ENCODE data around the gene HDAC1.

HDAC1 gene

DNA sequence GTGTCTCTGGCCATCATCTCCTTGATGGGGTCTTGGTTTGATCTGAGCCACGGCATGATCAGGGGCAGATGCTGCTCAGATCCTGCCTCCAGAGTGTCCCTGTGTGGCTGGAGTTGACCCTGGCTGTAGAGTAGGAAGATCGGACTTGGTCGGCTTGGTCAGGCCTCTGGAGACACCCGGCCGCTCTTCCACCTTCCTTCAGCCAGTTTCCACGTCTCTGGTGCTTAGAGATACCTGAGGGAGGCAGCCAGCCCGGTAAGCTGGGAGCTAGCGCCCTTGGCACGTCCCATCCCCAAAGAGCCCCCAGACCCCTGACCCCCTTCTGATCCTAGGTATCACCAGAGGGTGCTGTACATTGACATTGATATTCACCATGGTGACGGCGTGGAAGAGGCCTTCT, 35.3 kb downstream of the HDAC1 start:
- DNase-seq (ENCODE audit: low read depth in 3 of 3) = no peak

DNA sequence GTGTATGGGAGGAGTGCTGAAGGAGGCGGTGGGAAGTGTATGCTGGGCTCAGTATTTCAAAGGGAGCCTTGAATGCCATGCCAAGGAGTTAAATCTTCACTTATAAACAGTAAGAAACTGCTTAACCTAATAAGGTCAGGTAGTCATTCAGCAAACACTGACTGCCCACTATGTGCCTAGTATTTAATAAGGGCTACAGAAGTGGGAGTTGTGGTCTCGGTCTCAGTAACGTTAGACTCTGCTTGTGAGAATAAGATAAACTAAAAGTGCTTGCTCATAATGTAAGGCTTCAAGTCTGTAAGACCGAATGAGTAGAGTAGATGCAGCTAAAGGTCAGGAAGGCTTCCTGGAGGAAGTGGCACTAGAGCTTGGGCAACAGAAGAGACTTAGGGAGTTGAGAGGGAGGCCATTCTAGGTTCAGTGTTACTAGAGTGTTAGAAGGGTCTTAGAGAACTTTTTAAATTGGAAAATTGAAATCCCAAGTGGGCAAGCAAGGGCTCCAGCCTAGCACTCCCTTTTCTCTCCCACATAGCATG, 38.1 kb downstream of the HDAC1 start:
- no peak for DNase-seq (ENCODE audit: low read depth in 3 of 3)

DNA sequence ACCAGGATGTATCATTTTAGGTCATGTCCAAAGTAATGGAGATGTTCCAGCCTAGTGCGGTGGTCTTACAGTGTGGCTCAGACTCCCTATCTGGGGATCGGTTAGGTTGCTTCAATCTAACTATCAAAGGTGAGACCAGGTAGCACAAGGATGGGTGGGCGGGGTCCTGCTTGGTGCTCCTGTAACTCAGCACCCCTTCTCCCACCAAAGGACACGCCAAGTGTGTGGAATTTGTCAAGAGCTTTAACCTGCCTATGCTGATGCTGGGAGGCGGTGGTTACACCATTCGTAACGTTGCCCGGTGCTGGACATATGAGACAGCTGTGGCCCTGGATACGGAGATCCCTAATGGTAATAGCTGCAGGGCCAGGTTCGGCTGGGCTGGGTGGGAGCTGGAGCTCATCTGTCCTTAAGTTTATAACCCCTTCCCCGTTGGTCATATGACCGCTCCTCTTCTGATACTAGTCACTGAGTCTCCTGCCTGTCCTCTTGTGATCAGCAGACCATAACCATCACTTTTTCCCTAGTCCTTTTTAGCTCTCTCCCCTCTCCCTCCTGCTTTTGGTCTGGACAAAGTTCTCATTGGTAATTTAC, 38.8 kb downstream of the HDAC1 start:
- DNase-seq (ENCODE audit: low read depth in 3 of 3) = no peak

DNA sequence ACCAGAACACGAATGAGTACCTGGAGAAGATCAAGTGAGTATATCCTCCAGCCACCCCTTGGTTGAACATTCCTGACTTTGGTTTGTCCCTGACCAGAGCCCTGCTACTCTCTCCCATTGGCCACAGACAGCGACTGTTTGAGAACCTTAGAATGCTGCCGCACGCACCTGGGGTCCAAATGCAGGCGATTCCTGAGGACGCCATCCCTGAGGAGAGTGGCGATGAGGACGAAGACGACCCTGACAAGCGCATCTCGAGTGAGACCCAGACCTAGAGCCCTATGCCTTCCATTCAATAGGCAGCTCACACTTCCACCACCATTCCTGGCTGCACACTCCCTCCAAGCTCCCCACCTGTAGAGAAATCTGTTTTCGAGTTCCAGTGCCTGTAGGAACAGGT, 39.7 kb downstream of the HDAC1 start:
- DNase-seq (ENCODE audit: low read depth in 3 of 3) = no peak

DNA sequence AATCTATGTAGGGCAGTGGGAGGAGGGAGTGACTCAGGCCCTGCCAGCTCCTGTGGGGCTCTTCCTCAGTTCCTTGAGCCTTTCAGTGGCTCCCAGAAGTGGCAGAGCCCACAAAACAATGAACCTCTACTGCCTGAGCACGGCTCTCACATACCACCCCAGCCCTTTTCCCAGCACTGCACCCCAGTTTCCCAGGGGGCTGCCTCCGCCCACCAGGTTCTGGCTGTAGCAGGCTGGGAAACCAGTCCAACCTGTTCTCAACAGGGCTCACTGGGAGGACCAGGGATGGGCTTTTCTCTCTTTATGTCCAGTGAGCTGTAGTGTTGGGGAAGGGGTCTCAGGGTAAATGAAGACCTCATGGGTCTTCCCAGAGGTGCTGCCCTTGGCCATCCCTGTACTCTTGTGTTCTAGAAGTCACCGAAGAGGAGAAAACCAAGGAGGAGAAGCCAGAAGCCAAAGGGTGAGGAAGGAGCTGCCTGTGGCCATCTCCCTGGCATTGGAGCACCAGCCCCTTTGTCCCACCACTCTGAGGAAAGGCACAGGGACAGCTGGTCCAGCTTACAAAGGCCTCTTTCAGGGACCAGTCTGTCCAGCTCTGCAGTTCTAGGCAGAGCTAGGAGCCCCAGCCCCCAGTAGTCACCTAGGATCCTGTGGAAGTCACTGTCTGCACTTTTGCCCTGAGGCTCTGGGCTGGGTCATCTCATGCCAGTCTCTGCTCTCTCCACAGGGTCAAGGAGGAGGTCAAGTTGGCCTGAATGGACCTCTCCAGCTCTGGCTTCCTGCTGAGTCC, 40.6 kb downstream of the HDAC1 start:
- DNase-seq (ENCODE audit: low read depth in 3 of 3) = no peak

DNA sequence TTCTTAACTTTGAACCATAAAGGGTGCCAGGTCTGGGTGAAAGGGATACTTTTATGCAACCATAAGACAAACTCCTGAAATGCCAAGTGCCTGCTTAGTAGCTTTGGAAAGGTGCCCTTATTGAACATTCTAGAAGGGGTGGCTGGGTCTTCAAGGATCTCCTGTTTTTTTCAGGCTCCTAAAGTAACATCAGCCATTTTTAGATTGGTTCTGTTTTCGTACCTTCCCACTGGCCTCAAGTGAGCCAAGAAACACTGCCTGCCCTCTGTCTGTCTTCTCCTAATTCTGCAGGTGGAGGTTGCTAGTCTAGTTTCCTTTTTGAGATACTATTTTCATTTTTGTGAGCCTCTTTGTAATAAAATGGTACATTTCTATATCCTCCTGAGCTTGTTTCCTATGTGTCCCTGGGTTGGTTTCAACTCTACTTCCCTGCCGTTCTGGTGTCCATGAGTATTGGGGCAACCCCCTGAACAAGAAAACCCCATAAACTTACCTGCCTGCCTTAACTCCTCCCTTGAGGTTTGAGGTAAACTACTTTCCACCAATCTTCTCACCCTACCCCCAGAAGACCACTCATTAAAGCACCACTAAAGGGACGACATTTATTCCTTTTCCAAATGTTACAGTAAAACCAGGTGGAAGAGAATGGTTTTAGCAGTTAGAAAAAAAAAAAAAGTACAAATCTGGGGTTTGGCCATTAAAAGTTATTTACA, 41.5 kb downstream of the HDAC1 start:
- DNase-seq (ENCODE audit: low read depth in 3 of 3) = no peak

DNA sequence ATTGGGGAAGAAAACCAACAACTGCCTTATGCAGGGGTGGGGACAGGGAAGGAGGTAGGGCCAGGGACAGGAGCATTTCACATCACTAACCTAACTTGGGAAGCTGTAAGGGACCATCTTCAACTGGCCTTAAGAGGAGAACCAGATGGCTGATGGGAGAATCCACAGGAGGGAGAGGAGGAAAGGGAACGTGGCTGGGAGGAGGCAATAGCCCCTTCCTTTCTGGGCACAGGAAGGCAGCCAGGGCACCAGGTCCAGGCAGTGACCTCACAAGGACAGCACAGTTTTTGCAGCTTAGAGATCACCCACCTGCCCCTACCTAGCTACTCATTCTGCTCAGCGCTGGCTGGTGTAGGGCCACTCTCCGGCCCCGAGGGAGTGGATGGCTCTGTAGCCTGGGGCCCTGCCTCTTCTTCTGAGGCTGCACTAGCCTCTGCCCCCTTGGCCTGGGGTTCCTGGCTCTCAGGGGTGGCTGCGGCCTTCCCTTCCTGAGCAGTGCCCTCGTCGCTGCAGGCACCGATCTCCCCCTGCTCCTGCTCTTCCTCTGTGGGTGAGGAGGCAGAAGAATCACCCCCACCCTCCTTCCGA, 42.5 kb downstream of the HDAC1 start:
- DNase-seq (ENCODE audit: low read depth in 3 of 3) = no peak

DNA sequence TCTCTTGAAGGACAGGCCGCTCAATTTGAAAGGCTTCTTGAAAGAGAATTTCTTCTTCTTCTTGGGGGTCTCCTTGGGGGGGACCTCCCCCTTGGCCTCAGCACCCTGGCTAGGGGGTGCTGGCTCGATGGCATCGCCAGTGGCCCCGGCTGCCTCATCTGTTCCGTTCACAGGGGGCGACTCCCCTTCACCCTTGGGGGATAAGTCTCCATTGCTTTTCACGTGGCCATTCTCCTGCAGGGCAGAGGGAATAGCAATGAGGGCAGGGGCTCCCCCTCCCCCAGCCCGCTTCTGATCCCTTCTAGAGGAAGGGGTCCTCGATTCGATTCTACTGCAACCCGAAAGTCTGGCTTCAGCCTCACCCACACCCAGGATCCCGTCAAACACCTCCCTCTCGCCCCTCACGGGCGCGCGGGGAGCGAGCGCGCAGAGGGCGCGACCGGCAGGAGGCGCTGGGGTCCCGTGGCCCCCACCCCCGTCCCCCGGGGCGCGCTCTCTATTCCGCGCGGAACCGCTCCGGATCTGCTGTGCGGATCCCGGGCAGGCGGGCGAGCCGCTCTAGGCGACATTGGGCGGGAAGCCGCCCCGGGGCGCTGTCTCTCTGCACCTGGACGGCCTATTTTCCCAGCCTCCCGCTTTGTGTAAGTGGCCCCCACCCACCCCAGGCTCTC, 43.1 kb downstream of the HDAC1 start:
- DNase-seq (ENCODE audit: low read depth in 3 of 3) = peak in 2 of 3 donors; percentile 32 to 43

DNA sequence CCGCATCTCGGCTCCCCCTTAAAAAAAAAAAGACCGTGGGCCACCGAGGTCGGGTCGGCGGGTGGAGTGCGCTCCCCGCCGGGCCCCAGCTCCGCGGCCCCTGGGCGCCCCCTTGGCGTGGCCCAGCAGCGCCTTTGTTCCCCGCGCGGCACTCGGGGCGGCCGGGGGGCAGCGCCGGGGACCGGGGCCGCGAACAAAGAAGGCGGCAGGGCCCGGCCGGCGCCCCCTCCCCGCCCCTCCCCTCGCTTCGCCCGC, 43.6 kb downstream of the HDAC1 start:
- no peak for DNase-seq (ENCODE audit: low read depth in 3 of 3)

DNA sequence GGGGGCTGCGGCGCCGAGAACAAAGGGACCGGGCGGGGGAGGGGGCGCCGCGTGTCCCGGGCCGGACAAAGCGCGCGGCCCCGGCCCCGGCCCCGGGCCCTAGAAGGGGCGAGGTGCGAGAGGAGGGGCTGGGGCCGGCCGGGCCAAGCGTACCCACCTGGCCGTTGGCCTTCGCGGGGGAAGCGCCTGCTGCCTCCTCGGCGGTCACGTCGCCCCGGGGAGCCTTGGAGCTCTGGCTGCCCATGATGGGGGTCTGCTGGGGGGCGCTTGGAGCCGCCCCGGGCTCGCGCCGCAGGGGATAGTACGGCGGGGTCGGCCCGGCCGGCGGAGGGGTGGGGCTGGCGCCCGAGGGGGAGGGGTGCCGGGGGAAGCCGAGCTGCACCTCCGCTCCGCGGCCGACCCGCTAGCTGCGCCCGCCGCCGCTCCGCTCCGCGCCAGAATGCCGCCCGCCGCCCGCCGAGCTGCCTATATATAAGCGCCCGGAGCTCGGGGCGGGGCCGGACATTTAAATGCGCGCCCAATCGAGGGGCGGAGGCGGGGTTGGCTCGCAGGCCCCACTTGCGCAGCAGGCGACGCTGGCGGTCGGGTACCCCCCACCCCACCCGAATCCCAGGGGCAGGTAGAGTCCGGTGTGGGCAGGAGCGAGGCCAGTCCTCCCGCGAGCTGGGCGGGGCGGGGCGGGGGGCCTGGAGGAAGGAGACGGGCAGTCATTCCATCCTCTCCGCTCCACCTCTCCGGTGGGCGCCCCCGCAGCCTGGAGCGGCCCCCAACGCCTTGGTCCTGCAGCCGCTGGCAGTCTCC, 44.1 kb downstream of the HDAC1 start, which contains the start of gene MARCKSL1:
Gene MARCKSL1 (minus strand): TSS at position 444 of the 801 bp plus-strand sequence. CDS start 200 bp downstream, at position 244.
- DNase-seq (ENCODE audit: low read depth in 3 of 3) = peak; percentile 64 to 75 (median 64)

DNA sequence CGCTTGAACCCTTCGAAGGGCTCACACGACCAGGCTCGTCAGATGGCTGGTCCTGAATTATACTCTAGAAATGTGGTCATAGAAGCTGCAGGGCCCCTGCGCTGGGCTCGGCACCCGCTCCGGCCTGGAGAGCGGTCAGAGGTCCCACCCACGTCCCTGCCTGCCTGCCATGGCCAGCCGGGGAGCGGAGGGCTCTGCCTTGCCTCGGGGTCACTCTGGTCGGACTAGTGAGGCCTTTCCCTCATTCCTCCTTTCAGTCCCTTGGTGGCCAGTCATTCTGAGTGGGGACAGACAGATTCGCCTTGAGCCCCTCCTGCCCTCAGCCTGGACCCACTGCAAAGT, 44.7 kb downstream of the HDAC1 start:
- DNase-seq (ENCODE audit: low read depth in 3 of 3) = no peak

DNA sequence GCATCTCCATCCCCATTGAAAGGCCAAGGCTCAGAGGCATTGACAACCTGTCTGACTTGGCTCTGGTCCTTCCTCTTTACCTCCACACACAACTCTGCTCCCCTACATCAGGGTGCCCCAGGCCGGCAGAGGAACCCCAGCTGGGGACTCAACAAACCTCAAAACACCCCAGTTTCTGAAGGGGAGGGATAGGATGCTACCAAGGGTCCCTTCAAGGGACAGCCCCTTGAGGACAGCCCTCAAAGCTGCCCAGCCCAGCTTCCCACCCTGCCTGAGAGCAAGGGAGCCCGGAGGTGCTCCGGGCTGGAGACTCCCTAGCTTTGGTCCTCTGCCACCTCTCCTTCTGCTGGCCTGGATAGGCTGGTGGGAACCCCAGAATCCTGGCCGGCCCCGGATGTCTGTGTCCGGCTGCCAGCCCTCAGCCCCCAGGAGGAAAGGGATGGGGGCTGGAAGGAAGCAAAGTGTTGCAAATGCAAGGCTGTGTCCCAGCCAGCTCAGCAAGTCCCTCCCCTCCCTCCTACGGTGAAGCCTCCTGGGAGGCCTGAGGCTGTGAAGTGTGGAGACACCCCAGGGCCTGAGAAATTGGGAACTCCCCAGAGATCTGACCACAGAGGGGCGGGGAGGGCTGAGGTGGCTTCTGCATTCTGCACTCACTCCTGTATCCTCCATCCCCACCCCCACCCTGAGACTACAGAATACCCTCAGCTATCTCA, 45.2 kb downstream of the HDAC1 start:
- peak in 1 of 3 donors; percentile 40 for DNase-seq (ENCODE audit: low read depth in 3 of 3)

DNA sequence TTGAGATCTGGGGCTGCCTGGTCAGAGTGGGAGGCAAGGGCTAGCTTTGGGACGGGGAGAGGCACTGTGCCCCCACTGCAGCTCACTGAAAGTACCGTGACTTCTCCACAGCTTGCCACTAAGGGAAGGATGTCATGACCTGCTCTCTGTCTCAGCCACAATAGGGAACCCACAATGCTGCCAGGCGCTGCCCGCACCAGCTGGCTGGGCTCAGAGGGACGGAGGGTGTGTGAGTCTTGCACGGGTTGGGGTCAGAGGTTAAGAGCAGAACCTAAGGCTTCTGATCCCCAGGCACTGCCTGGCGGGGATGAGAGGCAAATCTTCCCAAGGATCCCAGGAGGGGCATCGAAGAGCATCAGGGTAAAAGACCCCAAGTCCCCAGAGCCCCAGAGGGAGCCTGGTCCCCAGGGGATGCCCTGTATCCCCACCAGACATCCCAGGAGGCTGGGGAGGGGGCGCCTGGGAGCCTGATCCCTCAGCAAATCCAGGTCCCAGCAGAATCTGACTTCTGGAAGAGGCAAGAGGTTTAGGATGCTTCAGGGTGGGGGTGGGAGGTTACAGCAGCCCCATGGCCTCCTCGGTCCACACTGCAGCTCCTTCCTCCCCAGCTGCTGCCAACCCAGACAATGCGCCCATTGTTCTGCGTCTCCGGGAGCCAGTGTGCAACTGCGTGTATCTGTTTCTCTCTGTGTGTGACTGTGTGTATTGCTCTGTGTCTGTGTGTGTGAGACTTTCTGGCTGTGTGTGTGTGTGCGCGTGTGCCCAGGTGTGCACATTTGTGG, 46.2 kb downstream of the HDAC1 start:
- DNase-seq (ENCODE audit: low read depth in 3 of 3) = no peak

DNA sequence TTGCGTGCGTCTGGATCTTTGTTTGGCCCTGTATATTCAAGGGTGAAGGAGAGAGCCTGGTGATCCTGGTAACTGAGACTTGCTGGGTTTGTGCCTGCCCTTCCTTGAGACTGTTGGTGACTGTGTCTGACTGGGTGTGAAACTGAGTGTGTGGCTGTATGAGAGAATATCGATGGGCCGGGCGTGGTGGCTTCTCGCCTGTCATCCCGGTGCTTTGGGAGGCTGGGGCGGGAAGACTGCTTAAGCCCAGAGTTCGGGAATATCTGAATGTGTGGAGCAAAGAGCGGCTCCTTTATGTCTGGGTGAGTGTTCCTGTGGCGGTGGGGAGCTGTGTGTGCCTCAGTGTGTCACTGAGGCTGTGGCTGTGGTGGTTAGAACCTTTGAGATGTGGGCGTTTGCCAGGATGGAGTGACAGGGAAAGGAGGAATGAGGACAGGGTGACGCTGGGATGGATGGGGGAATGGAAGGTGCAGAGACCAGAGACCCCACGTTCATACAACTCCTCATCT, 46.8 kb downstream of the HDAC1 start:
- DNase-seq (ENCODE audit: low read depth in 3 of 3) = no peak

DNA sequence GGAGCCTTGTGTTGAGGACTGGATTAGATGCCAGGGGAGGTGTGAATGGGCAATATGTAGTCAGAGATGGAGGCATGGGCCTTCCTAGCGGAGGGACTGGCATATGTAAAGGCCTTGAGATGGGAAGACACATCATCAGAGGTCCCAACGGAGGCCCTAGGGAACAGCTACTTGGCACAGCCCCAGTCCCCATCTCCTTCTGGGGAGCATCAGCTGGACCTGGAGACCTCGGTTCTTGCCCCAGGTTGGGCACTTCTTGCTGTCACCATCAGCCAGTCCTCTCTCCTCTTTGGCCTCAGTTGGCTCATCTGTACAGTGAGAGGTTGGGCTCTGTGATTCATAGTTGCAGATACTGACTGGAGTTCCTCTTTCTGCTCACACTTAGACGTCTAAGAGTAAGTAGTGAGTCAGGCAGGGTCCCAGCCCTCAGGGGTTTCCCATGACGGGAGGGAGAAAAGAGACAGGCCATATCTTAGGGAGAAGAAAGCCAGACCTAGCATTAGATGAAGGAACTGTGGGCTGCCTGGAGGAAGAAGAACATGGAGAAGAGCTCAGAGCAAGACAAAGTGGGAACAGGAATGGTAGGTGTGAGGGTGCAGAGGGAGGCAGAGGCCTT, 47.6 kb downstream of the HDAC1 start:
- DNase-seq (ENCODE audit: low read depth in 3 of 3) = no peak

DNA sequence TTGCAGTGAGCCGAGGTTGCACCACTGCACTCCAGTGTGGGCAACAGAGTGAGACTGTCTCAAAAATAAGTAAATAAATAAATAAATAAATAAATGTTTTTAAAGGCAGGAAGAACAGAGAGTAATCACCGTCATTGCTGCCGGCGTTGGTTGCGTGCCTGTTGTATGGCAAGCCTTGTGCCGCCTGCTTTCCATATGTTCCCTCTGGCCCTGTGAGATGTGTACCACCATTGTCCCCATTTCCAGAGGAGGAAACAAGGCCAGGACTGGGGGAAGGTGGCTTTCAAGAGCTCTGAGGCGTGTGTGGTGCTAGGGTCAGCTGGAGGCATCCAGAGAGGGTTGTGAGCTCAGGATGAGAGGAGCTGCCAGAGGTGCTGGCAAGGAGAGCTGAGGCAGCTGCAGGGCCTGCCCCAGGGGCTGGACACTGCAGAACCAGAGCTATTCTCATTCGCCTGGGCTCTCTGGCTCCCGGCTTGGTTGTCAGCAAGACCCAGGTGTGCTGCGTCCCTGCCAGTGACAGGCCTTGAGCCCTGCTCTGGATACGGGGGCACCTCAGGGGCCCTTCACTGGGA, 49.4 kb downstream of the HDAC1 start:
- DNase-seq (ENCODE audit: low read depth in 3 of 3) = no peak

DNA sequence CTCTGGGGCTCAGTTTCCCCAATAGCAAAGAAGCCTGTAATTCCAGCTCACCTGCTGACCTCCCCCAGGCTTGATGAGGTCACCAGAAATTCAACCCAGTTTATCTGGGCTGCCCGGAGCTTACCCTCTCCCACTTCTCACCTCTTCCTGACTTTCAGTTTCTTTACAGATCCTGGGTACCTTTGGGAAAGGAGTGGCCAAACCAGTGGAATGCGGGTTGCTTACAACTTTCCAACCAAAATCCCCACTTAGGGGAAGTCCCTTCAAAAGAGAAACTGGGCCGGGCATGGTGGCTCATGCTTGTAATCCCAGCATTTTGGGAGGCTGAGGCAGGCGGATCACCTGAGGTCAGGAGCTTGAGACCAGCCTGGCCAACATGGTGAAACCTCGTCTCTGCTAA, 50.1 kb downstream of the HDAC1 start:
- DNase-seq (ENCODE audit: low read depth in 3 of 3) = no peak

DNA sequence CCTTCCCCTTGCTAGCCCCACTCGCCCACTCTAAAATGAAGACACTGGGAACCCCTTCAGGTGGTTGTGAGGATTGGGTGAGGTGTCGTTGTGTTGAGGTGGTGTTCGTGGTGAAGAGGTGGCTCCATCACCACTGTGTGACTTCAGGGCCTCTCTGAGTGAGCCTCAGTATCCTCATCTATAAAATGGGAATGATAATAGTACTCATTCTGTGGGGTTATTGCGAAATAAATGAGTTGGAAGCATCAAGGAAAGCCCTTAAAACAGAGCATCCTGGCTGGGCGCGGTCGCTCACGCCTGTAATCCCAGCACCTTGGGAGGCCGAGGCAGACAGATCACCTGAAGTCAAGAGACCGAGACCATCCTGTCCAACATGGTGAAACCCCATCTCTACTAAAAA, 50.8 kb downstream of the HDAC1 start:
- no peak for DNase-seq (ENCODE audit: low read depth in 3 of 3)
